ENCODE measurements around the gene LHPP.

GRCh38 chr10:124508907-124509454, 47.4 kb downstream of the LHPP start:
- TF ChIP-seq POLR2A (IDR thresholded peaks at IDR 0.05) = no peak
- no peak for TF ChIP-seq CTCF (IDR thresholded peaks at IDR 0.05)

All from Peyer's patch (tissue), 4 donors.